T47D (cell line): Measurements from ENCODE around the gene COA1.
"Not testable (repeated sequence)": the region's sequence is repeated elsewhere in the genome, so short reads cannot be mapped to it uniquely, and the experiment has no call there.

Source experiments
- DNase-seq, 2 experiments: peaks; one replicate each; pipeline versions ENCODE4 v3.0.0 to v3.0.0-alpha.2; 2011 to 2012; ENCODE audit warnings: low read depth in 1 of 2, low spot score in 1 of 2
- JUND ChIP-seq: IDR thresholded peaks from 2 replicates; pipeline ENCODE4 v1.6.1; 2012; ENCODE audit warnings: low read depth
- in situ Hi-C: cut with HindIII; loops from 2 replicates; pipeline ENCODE4 v1.10.0; 2016; ENCODE audit warnings: low sequenced_read_pairs, low pct_unique_long_range_greater_than_20kb

COA1 gene

DNA sequence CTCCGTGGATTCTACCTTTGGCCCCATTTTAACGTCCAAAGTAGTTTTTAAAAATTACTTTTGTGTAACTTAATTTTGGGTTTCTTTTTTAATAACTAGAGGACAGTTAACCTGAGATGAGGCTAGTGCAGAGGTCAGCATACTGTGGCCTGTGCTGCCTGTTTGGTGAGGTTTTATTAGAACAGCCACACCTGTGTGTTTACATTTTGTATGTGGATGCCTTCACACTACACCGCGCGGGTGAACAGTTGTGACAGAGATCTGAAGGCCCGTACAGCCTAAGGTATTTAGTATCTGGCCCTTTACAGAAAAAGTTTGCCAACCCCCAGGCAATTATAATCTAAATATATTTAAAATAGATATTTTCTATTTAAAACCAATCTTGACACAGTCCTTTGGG is 99.5 kb downstream of the COA1 start:
- no peak for TF ChIP-seq JUND
- DNase-seq = peak in 1 of 2 experiments; percentile 51
- in situ Hi-C loops = no loop called here

GRCh38 chr7:43628431-43628830 is 100.9 kb downstream of the COA1 start:
- TF ChIP-seq JUND = no peak
- no peak for DNase-seq
- in situ Hi-C loops = no loop called here

- DNase-seq, in situ Hi-C loops: not testable (repeated sequence)
Observed at GRCh38 chr7:43627798-43628197, 101.5 kb downstream of the COA1 start.

- no peak for DNase-seq
- in situ Hi-C loops = no loop called here
Observed at GRCh38 chr7:43626695-43627094, 102.6 kb downstream of the COA1 start.

GRCh38 chr7:43625980-43626379 is 103.3 kb downstream of the COA1 start:
- no peak for DNase-seq
- TF ChIP-seq JUND = no peak
- in situ Hi-C loops = no loop called here

More at GRCh38 chr7:43626695-43627094, 102.6 kb downstream of the COA1 start:
- no peak for TF ChIP-seq JUND

GRCh38 chr7:43625453-43625852 is 103.9 kb downstream of the COA1 start:
- DNase-seq = no peak
- in situ Hi-C loops = no loop called here
- no peak for TF ChIP-seq JUND

DNA sequence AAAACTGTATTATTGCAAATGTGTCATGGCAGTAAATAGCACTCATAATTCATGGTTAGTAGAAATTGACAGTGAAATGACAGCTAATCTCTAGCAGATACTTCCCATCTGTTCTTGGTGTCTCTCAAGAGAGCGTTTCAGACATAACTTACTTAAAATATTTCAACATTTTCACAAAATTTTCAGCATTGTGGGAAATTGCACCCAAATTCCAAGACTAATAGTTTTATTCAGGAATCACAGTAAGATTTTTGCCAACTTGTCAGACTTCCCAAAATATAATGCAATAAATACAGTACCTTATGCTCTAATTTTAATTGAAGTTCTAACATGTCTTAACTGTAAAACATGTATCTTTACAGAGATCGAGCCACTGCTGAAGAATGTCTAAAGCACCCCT is 105.2 kb downstream of the COA1 start:
- in situ Hi-C loops = no loop called here
- TF ChIP-seq JUND = no peak

GRCh38 chr7:43621729-43622448 is 107.4 kb downstream of the COA1 start:
- TF ChIP-seq JUND = no peak
- no peak for DNase-seq
- in situ Hi-C loops = no loop called here

More for the DNA sequence above, 105.2 kb downstream of the COA1 start:
- no peak for DNase-seq

DNA sequence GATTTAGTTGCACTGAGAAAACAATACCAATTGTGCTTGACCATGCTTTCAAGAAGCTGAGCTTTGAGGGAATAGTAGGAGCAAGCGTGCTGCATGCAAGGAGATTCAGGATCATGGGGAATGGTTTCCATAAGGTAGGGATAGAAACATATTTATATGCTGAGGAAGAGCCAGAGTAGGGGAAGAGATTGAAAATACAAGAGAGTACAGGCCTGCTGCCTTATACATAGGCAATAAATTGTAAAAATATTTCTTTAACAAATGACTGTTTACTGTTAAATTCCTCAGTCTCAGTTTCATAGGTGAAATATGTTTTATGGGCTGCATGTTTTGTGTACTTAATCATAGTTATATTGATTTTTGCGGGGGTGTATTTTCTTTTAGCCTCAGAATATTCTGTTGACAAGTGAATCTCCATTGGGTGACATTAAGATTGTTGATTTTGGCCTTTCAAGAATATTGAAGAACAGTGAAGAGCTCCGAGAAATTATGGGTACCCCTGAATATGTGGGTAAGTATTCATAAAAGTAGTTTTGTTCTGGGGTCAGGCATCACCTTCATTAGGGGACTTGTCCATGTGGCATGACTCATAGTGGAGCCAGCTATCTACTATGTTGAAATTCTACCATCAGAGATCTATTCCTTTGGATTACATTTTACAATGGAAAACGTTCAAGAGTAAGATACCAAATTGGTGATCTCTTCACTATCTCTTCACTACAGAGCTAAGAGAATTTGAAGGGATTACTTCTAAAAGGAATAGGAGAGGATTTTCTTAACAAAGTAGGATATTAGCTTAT is 109.9 kb downstream of the COA1 start:
- no peak for DNase-seq
- TF ChIP-seq JUND = no peak
- in situ Hi-C loops = no loop called here

- TF ChIP-seq JUND = no peak
- DNase-seq = no peak
- in situ Hi-C loops = no loop called here
Observed at GRCh38 chr7:43618073-43618472, 111.2 kb downstream of the COA1 start.

GRCh38 chr7:43616977-43617376 is 112.3 kb downstream of the COA1 start:
- no peak for TF ChIP-seq JUND
- DNase-seq = no peak
- in situ Hi-C loops = no loop called here

DNA sequence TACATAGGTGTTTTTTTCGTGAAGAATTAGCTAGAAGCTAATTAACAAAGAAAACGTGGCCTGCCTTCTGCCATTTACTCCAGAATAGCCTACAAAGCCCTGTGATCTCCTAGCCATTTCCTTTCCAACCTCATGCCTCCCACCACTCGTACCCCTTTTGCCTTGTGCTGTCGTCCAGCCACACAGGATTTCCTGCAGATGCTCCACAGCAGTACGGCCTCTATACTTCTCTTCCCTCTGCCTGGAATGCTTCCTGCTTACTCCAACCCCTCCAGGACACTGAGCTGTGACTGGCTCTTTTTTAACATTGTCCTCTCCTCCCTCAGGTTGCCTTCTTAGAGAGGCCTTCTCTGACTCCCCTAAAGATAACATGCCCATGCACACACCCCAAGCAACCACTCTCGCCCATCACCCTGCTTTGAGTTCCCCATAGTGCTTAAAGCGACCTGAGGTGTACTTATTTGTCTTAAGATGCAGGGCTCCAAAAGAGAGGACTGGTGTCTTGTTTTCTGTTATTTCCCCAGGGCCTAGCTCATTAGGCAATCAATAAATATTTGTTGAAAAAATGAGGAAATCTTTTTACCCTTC is 113.7 kb downstream of the COA1 start:
- in situ Hi-C loops = no loop called here
- no peak for DNase-seq
- TF ChIP-seq JUND = no peak
